OCI-LY1 (cell line): ENCODE data around the gene IGF2BP3.

Source experiments
- CTCF ChIP-seq: fragments of 200-600 bp; sonication (generic), shearing (Covaris generic); IDR thresholded peaks from 2 replicates; pipeline ENCODE4 v1.5.1; 2017; ENCODE audit warnings: mild to moderate bottlenecking, antibody characterized with exemption, low read length, moderate library complexity, mixed read lengths
- EZH2 ChIP-seq: fragments of 200-600 bp; sonication (generic), shearing (Covaris generic); IDR thresholded peaks from 2 replicates; pipeline ENCODE4 v1.8.0; 2017; ENCODE audit warnings: borderline replicate concordance, mixed run types, mild to moderate bottlenecking, antibody characterized with exemption, low read length, moderate library complexity, mixed read lengths

GRCh38 chr7:23430893-23431259 is 39.4 kb downstream of the IGF2BP3 start:
- TF ChIP-seq CTCF (no peak), EZH2 (no peak)
